HG03045 (cell line): ENCODE measurements around the gene RRAS2.
A peak's percentile ranks its signal among the peaks of the same experiment; 100 is the strongest.
"Not testable (repeated sequence)": the region's sequence is repeated elsewhere in the genome, so short reads cannot be mapped to it uniquely, and the experiment has no call there.

ENCODE experiments used
- ATAC-seq: cut with Tn5 transposase; IDR thresholded peaks from one replicate; pipeline ENCODE4 v1.9.1; 2021; ENCODE audit warnings: mild to moderate bottlenecking, moderate library complexity; ENCODE audit not compliant: unreplicated experiment

The RRAS2 gene

DNA sequence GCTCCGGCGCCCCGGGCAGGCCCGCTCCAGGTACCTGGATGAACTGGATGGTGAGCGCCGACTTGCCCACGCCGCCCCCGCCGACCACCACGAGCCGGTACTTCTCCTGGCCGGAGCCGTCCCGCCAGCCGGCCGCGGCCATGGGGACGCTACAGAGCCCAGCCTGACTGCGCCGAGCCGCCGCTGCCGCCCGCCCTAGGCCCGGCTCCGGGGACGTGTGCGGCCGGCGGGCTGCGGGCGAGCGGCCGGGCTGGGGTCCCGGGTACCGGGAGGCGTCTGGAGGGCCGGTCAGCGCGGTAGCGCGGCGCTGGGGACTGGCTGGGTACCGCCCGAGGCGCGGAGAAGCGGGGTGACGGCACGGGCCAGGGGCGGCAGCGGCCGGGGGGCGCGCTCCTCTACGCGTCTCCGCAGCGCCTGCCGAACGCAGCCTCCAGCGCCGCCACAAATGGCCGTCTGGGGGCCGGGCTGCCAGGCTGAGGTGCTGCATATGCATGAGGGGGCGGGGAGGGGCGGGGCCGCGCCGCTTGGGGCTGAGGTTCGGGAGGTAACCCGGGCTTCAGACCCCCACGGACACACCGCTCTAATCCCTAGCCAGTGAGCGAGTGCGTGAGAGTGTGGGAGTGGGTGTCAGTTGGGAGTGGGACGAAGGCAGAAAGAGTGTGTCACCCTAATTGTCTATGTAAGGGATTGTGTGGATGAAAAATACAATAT, at the start of gene RRAS2:
RRAS2 (minus strand) TSS at position 455 of the 711 bp plus-strand sequence; CDS start at position 142, 313 bp downstream.
- peak; percentile 92 for ATAC-seq

DNA sequence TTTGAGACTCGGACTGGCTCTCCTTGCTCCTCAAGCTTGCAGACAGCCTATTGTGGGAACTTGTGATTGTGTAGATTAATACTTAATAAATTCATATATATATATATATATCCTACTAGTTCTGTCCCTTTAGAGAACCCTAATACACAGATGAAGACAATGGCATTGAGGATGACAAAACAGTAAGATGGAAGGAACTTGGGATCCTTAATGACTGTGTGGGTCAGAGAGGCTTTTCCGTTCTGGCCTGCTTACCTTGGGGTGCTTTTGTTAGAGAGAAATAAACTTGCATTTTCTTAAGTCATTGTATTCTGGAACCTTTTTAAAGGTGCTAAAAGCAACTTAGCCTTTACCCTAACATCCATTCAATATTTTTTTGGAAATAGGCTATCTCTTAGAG, 49.6 kb upstream of the RRAS2 start:
- ATAC-seq = no peak

DNA sequence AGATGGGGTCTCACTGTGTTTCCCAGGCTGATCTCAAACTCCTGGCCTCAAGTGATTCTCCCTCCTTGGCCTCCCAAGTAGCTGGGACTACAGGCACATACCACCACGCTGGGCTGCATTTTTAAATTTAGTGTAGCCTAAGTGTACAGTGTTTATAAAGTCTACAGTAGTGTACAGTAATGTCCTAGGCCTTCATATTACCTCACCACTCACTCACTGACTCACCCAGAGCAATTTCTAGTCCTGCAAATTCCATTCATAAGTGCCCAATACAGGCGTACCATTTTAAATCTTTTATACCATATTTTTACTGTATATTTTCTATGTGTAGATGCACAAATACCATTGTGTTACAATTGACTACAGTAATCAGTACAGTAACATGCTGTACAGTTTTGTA, 47.1 kb upstream of the RRAS2 start:
- ATAC-seq = not testable (repeated sequence)

DNA sequence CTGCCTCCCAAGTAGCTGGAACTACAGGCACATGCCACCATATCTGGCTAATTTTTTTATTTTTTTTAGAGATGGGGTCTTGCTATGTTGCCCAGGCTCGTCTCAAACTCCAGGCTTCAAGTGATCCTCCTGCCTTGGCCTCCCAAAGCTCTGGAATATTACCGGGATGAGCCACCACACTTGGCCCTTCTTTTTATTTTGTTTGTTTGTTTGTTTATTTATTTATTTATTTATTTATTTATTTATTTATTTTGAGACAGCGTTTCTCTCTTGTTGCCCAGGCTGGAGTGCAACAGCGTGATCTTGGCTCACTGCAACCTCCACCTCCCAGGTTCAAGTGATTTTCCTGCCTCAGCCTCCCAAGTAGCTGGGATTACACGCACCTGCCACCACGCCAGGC, 44.5 kb upstream of the RRAS2 start:
- not testable (repeated sequence) for ATAC-seq

DNA sequence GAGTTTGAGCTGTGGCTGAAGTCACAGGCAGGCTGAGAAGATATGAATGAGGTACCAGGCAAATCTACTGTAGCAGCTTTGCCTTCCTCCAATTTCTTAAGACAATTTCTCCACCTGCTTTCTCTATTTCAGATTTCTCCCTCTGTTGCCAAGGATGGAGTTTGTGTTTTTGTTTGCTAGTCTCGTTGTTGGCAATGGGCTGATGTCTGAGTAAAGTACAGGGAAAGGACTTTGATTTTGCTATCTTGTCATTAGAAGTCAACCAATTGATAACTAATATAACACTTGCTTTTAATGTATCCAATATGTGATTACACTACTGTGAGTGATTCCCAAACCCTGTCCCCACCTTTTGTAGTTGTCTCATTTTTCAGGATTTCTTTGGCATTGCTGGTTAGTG, 40.1 kb upstream of the RRAS2 start:
- ATAC-seq = no peak

DNA sequence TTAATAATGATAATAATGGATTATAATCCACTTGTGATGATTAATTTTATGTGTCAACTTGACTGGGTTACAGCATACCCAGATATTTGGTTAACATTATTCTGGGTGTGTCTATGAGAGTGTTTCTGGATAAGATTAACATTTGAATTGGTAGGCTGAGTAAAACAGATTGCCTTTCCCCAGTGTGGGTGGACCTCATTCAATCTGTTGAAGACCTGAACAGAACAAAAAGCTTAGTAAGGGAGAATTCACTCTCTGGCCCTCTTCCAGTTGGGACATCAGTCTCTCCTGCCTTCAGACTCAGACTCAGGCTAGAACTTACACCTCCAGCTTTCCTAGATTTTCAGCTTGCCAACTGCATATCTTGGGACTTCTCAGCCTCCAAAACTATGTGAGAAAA, 37.3 kb upstream of the RRAS2 start:
- no peak for ATAC-seq

DNA sequence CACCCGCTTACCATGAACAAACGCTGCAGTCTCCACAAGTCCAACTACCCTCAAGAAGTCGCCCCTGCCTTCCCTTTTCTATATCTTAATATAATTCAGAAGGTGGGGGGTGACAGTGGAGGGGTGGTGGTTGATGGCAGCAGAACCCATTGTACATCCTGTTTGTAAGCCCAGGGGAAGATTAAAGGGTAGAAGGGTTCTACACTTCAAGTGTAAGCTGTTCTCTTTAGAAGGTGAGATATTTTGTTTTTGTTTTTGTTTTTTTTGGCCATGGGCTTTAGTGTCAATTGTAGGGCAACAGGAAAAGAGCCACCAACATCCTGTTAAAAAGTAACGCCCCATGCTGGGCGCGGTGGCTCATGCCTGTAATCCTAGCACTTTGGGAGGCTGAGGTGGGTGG, 34.9 kb upstream of the RRAS2 start:
- ATAC-seq = no peak

DNA sequence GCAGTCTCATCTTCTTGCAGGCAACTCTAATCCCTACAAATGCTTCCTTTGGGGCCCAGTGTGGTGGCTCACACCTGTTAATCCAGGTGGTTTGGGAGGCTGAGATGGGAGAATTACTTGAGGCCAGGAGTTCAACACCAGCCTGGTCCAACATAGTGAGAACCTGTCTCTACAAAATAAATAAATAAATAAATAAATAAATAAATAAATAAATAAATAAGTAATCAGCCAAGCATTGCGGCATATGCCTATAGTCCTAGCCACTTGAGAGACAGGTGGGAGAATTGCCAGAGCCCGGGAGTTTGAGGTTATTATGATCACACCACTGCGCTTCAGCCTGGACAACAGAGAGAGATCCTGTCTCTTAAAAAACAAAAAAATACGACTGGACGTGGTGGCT, 34.1 kb upstream of the RRAS2 start:
- ATAC-seq = no peak

DNA sequence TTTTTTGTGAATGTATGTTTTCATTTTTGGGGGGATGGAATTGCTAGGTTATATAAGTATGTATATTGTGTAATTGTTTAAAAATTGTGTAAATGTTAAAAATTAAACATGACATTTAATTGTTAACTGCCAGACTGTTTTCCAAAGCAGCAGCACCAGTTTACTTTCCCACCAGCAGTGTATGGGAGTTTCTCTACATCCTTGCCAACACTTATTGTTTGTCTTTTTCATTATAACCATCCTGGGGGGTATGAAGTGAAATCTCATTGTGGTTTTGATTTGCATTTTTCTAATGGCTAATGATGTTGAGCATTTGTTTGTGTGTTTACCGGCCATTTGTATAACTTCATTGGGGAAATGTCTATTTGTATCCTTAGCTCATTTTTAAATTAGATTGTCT, 31.7 kb upstream of the RRAS2 start:
- no peak for ATAC-seq

DNA sequence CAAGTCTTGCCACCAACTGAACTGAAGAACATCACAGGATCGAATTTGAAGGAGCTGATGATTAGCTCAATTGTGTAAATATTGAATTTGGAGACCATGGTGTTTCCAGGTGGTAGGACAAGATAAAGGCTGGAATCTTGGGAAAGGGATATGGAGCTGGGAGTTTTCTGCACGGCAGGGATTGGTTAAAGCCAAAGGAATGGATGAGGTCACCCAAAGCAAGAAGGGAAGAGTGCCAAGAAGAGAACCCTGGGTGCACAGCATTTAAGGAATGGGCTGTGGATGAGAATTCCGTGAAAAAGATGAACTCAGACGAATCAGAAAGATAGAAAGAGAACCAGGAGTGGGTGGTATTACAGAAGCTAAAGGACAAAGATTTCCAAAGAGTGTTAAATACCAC, 29.4 kb upstream of the RRAS2 start:
- ATAC-seq = no peak

DNA sequence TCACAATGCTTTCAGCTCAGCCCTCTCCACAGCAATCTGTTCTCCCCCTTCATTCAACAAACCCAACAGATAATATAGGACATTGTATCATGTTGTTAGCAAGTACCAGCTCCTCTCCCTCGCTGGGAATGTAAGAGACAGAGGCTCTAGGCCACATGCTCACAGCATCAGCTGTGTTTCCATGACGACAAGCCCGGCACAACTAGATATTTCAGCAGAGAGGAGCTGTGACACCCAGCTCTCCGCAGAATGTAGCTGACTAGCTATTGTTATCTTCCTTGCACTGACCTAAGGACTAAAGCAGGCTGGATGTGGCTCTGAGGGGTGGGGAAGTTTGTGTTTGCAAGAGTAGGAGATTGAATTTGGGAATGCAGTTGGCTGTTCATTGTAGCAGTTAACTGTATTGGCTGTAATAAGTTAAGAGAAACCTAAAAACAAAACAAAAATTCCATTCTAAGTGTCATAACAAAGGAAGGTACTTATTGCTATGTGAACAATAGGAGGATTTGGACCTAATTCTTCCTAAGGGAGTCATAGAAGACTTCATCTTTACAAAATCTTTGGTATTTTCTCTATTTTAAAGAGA, 28.0 kb upstream of the RRAS2 start:
- ATAC-seq = no peak

DNA sequence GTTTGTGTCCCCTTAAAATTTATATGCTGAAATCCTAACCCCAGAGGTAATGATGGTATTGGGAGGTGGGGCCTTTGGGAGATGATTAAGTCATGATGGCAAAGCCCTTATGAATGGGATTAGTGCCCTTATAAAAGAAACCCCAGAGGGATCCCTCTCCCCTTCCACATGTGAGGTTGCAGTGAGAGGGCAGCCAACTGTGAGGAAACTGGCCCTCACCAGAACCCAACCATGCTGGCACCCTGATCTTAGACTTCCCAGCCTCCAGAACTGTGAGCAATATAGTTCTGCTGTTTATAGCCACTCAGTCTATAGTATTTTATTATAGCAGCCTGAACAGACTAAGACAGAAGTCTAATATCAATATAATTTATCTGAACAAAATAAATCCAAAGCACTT, 27.1 kb upstream of the RRAS2 start:
- ATAC-seq = no peak

DNA sequence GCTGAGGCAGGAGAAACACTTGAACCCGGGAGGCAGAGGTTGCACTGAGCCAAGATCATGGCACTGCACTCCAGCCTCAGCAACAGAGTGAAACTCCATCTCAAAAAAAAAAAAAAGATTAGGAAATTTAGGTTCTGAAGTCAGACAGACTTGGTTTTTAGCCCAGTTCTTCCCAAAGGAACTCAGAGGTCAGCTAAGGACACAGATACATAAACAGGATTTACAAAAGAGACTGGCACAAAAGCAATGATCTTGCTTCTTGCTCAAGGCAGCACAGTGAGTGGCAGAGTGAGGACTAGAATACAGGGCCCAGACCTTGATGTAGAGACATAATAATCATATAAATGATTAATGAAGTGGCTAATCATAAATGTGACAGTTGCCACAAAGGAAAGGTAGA, 25.4 kb upstream of the RRAS2 start:
- ATAC-seq = no peak

DNA sequence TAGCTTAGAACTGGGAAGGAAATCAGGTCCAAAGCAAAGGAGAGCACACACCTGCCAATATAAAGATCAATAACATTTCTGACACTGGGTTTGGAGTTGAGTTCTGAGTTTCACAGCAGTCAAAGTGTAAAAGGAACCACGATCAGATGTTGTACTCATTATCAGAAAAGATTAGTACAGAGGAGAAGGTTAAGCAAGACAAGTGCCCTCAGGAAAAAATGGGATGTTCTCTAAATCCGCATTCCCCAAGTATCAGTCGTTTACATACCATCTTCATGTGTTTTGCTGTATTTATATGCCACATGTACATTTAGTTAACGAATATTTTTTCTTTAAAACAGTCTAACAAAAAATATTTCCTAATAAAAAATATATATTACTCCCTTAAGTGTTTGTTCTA, 23.0 kb upstream of the RRAS2 start:
- ATAC-seq = no peak

DNA sequence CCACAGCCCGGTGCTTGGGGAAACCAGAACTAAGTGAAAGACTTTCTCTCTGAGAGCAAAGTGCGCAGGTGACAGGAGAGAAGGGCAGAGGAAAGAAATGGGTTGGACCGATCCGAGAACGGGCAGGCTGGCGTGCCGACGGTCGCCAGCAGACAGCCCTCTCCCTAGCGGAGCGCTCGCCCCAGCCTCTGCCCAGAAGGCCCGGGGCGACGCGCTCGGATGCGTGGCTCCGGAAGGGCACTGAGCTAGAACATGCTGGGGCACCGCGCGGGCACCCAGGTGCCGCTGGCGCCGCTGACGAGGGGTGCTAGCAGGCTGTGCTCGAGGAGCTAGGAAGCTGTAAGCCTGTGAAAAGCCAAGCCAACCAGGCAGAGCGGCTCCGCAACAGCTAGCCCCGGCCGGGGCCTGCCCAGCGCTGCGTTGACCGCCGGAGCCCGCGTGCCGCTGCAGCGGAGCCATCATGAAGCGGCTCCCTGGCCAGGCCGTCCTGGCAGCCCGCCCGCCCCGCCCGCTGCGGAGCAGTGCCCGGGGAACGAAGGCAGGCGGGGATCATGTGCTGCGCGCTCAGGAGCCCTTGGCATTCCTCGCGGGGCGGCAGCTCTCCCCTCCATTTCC, 22.1 kb upstream of the RRAS2 start:
- ATAC-seq = peak; percentile 84

DNA sequence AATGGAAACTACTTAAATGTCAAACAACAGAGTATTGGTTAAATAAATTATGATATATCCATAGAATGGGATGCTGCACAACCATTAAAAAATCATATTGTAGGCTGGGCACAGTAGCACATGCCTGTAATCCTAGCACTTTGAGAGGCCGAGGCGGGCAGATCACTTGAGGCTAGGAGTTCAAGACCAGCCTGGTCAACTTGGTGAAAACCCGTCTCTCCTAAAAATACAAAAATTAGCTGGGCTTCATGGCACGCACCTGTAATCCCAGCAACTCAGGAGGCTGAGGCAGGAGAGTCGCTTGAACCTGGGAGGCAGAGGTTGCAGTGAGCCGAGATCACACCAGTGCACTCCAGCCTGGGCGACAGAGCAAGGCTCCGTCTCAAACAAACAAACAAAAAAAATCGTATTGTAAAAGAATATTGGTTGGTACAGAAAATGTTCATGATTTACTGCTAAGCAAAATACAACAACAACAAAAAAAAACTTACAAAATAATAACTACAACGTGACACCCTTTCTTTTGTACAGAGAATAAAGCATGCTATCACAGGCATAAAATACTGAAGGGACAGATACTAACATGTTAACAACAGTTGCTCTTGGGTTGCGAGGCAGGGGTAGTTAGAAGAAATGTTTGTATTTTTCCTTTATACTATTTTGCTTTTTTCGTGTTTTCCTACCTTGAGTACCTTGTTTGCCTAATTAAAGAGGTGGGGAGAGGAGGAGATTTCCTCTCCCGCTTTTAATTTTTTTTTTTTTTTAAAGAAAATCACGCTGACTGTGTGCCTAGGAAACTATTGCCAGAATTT, 21.3 kb upstream of the RRAS2 start:
- ATAC-seq = no peak

DNA sequence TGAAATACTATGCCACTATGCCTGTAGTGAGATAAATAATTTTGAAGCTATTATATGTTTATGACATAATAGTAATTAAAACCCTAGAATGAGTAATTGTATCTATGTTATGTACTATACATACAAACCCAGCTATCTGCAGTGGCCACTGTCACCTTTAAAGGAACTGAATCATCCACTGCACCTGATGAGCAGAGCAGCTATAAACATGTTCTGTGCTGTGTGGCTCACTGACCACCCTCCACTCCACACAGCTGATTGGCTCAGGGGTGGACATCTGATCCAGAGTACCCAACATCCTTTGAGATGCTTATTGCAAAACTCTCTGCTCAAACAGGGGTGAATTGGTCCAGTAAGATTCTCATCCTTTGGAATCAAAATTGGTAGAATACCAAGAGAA, 19.2 kb upstream of the RRAS2 start:
- no peak for ATAC-seq

DNA sequence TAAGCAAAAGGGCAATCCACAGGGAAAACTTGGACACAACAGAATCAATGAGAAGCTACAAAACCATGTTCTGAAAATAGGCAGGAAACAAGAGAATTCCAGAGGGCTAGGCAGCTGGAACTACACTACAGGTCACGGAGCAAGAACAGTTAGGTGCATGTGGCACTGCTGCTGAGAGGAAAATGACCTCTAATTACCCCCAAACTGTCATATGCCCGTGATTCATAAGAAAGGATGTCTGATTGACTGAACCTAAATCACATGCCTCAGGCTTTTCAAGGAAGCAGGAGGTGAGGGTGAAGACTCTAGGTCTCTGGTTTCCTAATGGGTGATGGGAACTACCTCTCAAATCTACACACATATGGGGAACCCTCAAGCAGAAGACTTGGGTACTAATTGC, 17.9 kb upstream of the RRAS2 start:
- no peak for ATAC-seq

DNA sequence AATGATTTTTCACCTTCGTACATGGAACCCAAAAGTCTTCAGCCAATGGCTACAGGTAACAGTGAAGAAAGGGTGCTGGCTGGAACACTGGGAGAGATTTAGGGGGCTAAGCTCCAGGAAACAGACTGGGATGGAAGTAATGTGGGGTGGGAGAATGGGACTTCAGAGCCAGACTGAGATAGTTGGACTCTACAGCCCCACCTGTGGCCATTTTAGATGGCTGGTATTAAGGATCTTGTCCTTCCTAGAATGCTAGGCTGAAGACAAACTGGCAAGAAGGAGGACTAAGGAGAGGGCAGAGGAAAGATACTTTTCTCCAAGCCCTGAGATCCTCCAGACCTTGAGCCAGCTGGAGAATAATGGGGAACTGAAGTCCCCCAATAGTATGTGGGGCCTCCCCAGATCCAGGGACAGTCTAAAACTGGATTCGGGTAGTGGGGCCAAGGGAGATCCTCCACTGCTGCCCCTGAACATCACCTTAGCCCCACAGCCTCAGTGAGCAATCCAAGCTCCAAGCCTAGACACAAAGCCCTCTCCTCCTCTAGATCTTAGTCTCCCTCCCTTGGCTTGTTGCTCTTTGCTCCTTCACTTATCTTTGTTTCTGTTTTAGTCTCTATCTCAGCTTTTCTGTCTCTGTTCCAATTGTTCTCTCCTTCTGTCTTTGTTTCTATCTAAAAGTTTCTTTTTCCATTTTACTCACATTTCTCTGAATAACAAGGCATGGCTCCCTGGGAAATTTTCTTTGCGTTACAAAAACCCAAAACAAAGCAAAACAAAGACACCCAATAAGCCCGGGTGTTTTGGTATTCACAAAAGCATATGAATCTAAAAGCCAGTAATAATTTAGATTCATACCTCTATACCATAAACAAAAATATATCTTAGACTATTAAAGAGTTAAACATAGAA, 16.2 kb upstream of the RRAS2 start:
- no peak for ATAC-seq

DNA sequence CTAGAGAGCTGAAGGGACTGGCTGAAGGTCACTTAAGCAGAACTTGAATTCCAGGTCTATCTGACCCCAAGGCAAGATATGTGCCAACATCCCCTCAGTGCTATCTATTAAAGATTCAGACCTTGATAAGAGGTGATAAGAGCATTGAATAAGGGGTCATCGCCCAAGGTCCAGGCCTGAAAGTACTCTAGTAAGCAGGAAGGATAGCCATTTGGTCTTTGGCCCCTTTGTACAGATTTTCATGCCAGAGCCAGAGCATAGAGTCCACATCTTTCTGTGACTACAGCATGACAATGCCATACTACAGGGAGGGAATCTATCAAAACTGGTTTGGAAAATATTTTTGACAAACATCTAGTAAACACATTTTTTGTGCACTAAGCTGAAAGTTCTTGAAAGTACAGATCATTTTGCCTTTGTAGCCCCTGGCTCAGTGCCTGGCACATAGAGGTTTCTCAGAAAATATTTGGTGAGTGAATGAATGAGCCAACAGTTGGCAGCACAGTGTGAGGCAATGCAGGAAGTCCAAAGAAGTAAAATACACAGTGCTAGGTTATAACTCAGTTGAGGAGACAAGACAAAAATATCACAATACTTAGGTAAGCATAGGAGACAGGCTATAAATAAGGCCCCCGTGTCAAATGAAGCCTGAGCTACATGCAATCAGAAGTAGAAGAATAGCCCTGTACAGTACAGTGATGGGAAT, 15.1 kb upstream of the RRAS2 start:
- ATAC-seq = no peak
